Esophagus squamous epithelium (tissue), 5 donors: ENCODE results near the gene CERS4. TPM values are rescaled to one million over a fixed set of nuclear protein-coding genes. Genes with fewer than 3 reads are reported as not detected.
"Not testable (repeated sequence)": the region's sequence is repeated elsewhere in the genome, so short reads cannot be mapped to it uniquely, and the experiment has no call there.

Source experiments
- DNase-seq: peaks from one replicate; lab custom pipeline; 2025; lab: John Stamatoyannopoulos, UW
- H3K27ac ChIP-seq, 4 donors: fragments of 200-600 bp; sonication (generic); one replicate each; pipeline ENCODE4 v1.5.1; 2016 to 2019; ENCODE audit warnings: mild to moderate bottlenecking in 1 of 4
- H3K27me3 ChIP-seq, 4 donors: fragments of 200-600 bp; sonication (generic); 1 replicate in 3 of 4; 2 replicates in 1 of 4; pipeline versions ENCODE4 v1.5.1 to v1.6.0; 2017 to 2021; ENCODE audit warnings: antibody characterized with exemption in 1 of 4
- H3K36me3 ChIP-seq, 3 donors: fragments of 200-600 bp; sonication (generic); one replicate each; pipeline ENCODE4 v1.5.1; 2016 to 2019
- H3K4me1 ChIP-seq, 3 donors: fragments of 200-600 bp; sonication (generic); one replicate each; pipeline ENCODE4 v1.5.1; 2017 to 2019
- H3K4me3 ChIP-seq, 4 donors: fragments of 200-600 bp; sonication (generic); 1 replicate in 3 of 4; 2 replicates in 1 of 4; pipeline ENCODE4 v1.5.1; 2016 to 2019; ENCODE audit warnings: mild to moderate bottlenecking in 2 of 4, moderate library complexity in 1 of 4
- H3K9me3 ChIP-seq, 3 donors: fragments of 200-600 bp; sonication (generic); one replicate each; pipeline ENCODE4 v1.5.1; 2016 to 2019
- POLR2A ChIP-seq, 4 donors: fragments of 450-650 bp; IDR thresholded peaks; one replicate each; pipeline ENCODE4 v1.6.1; 2017; ENCODE audit warnings: antibody characterized with exemption in 4 of 4, mild to moderate bottlenecking in 4 of 4, moderate library complexity in 3 of 4
- WGBS, 2 donors: methylation state at CpG; one replicate each; pipeline ENCODE4 v1.1.5; 2018; 5-methylcytosine and 5-hydroxymethylcytosine counted together
- intact Hi-C: fragments of 100-400 bp; cut with DNase I; formaldehyde crosslinking; loops from one replicate; pipeline ENCODE4 v1.15.0; 2022
- total RNA-seq, 4 donors: library from RNA; depleted of rRNA; stranded (reverse); fragments of >200 nt; gene quantifications; one replicate each; pipeline ENCODE4 v1.1.0, GENCODE V29; 2016
- TF ChIP-seq, protein P1 (sequence below), 6 experiments: fragments of 450-650 bp in 4 of 6; fragments of 200-600 bp in 2 of 6; sonication (generic) in 2 of 6; IDR thresholded peaks; one replicate each; pipeline ENCODE4 v1.5.1; 2016 to 2019; ENCODE audit warnings: antibody characterized with exemption in 6 of 6, mild to moderate bottlenecking in 4 of 6, moderate library complexity in 4 of 6
- donor health status: DM: yes; HTN: yes; CAD: no.

Gene CERS4
- total RNA-seq, 4 donors from 2014 or later, result 44.1 to 184 (median 89.1) TPM

- intact Hi-C loops, result no loop called here
- Histone ChIP-seq H3K36me3 (peaks cover 0 to 69% (median 0%) of the 10 kb centered on the region in 3 donors), H3K4me3 (no peak overlapping the region), H3K27ac (no peak overlapping the region), H3K9me3 (no peaks in the 10 kb centered on the region), H3K4me1 (peaks cover 5 to 27% (median 5%) of the 10 kb centered on the region in 3 donors), H3K27me3 (no peaks in the 10 kb centered on the region)
- DNase-seq, result no peak
- WGBS, 2 donors, result 72 to 86% methylated on average over 2 to 4 of the region's 4 CpGs
- TF ChIP-seq POLR2A (IDR thresholded peaks at IDR 0.05), result no peak
- TF ChIP-seq, protein P1, sequence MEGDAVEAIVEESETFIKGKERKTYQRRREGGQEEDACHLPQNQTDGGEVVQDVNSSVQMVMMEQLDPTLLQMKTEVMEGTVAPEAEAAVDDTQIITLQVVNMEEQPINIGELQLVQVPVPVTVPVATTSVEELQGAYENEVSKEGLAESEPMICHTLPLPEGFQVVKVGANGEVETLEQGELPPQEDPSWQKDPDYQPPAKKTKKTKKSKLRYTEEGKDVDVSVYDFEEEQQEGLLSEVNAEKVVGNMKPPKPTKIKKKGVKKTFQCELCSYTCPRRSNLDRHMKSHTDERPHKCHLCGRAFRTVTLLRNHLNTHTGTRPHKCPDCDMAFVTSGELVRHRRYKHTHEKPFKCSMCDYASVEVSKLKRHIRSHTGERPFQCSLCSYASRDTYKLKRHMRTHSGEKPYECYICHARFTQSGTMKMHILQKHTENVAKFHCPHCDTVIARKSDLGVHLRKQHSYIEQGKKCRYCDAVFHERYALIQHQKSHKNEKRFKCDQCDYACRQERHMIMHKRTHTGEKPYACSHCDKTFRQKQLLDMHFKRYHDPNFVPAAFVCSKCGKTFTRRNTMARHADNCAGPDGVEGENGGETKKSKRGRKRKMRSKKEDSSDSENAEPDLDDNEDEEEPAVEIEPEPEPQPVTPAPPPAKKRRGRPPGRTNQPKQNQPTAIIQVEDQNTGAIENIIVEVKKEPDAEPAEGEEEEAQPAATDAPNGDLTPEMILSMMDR (IDR thresholded peaks at IDR 0.05), result no peak
Measured at GRCh38 chr19:8215783-8216182, 6.6 kb downstream of the CERS4 start.

DNA sequence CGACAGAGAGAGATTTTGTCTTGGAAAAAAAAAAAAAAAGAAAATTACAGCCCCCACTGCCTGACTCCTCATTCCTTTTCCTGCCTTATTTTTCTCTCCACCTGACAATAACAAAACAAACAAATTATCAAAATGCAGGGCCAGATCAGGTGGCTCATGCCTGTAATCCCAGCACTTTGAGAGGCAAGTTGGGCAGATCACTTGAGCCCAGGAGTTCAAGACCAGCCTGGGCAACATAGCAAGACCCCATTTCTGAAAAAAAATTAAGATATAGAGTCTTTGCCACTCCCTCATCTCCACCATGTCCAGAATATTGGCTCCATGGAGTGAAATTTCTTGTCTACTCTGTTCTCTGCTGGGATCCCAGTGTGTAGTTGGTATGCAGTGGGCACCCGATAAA is 7.2 kb downstream of the CERS4 start:
- H3K36me3 ChIP-seq, result peaks cover 0 to 69% (median 0%) of the 10 kb centered on the region in 3 donors
- H3K27me3 ChIP-seq, result no peaks in the 10 kb centered on the region
- no peak overlapping the region for H3K4me3 ChIP-seq
- peaks cover 0 to 26% (median 3%) of the 10 kb centered on the region in 3 donors for H3K4me1 ChIP-seq
- no peak for DNase-seq
- H3K9me3 ChIP-seq, result no peaks in the 10 kb centered on the region
- 38 to 50% methylated on average over 2 of the region's 2 CpGs for whole genome bisulfite sequencing, 2 donors
- H3K27ac ChIP-seq, result no peak overlapping the region
- intact Hi-C loops, result no loop called here
- no peak for TF ChIP-seq POLR2A (IDR thresholded peaks at IDR 0.05)
- TF ChIP-seq, protein P1 (IDR thresholded peaks at IDR 0.05), result no peak

DNA sequence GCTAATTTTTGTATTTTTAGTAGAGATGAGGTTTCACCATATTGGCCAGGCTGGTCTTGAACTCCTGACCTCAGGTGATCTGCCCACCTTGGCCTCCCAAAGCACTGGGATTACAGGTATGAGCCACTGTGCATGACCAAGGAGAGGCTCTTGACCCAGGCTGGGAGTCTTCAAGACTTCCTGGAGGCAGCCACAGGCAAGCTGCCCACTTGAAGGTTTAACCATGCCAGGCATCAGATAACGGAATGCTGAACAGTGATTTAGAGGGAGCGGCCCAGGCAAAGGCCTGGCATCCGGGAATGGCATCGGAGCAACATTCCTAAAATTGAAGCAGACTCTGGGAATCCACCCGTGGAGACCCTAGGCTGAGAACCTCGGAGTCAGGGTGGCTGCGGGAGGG is 9.0 kb downstream of the CERS4 start:
- H3K9me3 ChIP-seq, H3K27me3 ChIP-seq, DNase-seq, H3K4me3 ChIP-seq, H3K27ac ChIP-seq, intact Hi-C loops: not testable (repeated sequence)
- peaks cover 0 to 63% (median 0%) of the 10 kb centered on the region in 3 donors for H3K36me3 ChIP-seq
- H3K4me1 ChIP-seq, result peaks cover 0 to 26% (median 7%) of the 10 kb centered on the region in 3 donors
- 92 to 94% methylated on average over 3 to 6 of the region's 7 CpGs for WGBS, 2 donors

DNA sequence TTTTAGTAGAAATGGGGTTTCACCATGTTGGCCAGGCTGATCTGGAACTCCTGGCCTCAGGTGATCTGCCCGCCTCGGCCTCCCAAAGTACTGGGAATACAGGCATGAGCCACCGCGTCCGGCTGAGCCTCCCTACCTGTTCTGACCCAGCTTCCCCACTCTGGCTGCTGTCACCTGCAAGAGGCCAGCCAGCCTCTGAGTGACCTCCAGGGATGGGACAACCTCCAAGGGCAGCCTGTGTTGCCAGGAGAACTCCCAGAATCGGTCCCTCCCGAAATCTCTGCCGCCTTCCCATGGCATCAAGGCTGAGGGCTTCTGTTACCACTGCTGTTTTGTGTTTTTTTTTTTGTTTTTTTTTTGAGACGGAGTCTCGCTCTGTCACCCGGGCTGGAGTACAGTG is 11.3 kb downstream of the CERS4 start:
- WGBS, 2 donors, result 84 to 89% methylated on average over 6 to 11 of the region's 11 CpGs
- Histone ChIP-seq H3K36me3 (peaks cover 0 to 40% (median 0%) of the 10 kb centered on the region in 3 donors), H3K27me3 (no peaks in the 10 kb centered on the region), H3K9me3 (no peaks in the 10 kb centered on the region), H3K27ac (no peak overlapping the region), H3K4me3 (no peak overlapping the region), H3K4me1 (peaks cover 10 to 37% (median 12%) of the 10 kb centered on the region in 3 donors)
- DNase-seq, result no peak
- TF ChIP-seq, protein P1 (IDR thresholded peaks at IDR 0.05), result no peak
- no peak for TF ChIP-seq POLR2A (IDR thresholded peaks at IDR 0.05)
- intact Hi-C loops, result no loop called here

GRCh38 chr19:8221161-8221560 is 12.0 kb downstream of the CERS4 start:
- intact Hi-C loops, result no loop called here
- Histone ChIP-seq H3K27ac (peak overlapping the region in 1 of 4 donors; percentile 16), H3K36me3 (peaks cover 0 to 34% (median 0%) of the 10 kb centered on the region in 3 donors), H3K27me3 (no peaks in the 10 kb centered on the region), H3K9me3 (no peaks in the 10 kb centered on the region), H3K4me1 (peaks cover 10 to 44% (median 12%) of the 10 kb centered on the region in 3 donors), H3K4me3 (no peak overlapping the region)
- TF ChIP-seq, protein P1 (IDR thresholded peaks at IDR 0.05), result no peak
- TF ChIP-seq POLR2A (IDR thresholded peaks at IDR 0.05), result no peak
- DNase-seq, result no peak
- 36 to 46% methylated on average over 4 to 6 of the region's 6 CpGs for WGBS, 2 donors

DNA sequence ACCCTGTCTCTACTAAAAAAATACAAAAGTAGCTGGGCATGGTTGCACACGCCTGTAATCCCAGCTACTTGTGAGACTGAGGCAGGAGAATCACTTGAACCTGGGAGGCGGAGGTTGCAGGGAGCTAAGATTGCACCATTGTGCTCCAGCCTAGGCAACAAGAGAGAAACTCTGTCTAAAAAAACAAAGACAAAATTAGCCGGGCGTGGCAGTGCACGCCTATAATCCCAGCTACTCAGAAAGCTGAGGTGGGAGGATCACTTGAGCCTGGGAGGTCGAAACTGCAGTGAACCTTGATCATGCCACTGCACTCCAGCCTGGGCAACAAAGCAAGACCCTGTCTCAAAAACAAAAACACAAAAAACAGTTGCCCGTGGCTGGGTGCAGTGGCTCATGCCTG is 14.3 kb downstream of the CERS4 start:
- 41 to 46% methylated on average over 7 of the region's 7 CpGs for WGBS, 2 donors
- intact Hi-C loops, DNase-seq, H3K4me3 ChIP-seq, H3K27me3 ChIP-seq, H3K9me3 ChIP-seq: not testable (repeated sequence)
- Histone ChIP-seq H3K27ac (peak overlapping the region; percentile 39 to 91 (median 86)), H3K4me1 (peaks cover 10 to 52% (median 12%) of the 10 kb centered on the region in 3 donors), H3K36me3 (peaks cover 0 to 15% (median 0%) of the 10 kb centered on the region in 3 donors)
